NCI-H1092 (cell line): ENCODE data around the gene GALNT11.
"Not testable (repeated sequence)": the region's sequence is repeated elsewhere in the genome, so short reads cannot be mapped to it uniquely, and the experiment has no call there.

Experiments used
- DNase-seq: peaks from one replicate; lab custom pipeline; 2025; lab: John Stamatoyannopoulos, UW

Gene GALNT11

GRCh38 chr7:152027491-152028365 is 2.3 kb downstream of the GALNT11 start:
- DNase-seq, result not testable (repeated sequence)

DNA sequence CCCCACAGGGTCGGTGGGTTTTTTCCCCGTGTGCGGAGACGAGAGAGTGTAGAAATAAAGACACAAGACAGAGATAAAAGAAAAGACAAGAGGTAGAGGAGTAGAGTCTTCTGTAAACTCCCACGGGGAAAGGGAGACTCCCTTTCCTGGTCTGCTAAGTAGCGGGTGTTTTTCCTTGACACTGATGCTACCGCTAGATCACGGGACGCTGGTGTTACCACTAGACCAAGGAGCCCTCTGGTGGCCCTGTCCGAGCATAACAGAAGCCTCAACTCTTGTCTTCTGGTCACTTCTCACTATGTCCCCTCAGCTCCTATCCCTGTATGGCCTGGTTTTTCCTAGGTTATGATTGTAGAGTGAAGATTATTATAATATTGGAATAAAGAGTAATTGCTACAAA is 4.6 kb downstream of the GALNT11 start:
- peak; percentile 7 for DNase-seq

GRCh38 chr7:152030639-152031038 is 5.2 kb downstream of the GALNT11 start:
- DNase-seq, result not testable (repeated sequence)

GRCh38 chr7:152035817-152036216 is 10.3 kb downstream of the GALNT11 start:
- no peak for DNase-seq

DNA sequence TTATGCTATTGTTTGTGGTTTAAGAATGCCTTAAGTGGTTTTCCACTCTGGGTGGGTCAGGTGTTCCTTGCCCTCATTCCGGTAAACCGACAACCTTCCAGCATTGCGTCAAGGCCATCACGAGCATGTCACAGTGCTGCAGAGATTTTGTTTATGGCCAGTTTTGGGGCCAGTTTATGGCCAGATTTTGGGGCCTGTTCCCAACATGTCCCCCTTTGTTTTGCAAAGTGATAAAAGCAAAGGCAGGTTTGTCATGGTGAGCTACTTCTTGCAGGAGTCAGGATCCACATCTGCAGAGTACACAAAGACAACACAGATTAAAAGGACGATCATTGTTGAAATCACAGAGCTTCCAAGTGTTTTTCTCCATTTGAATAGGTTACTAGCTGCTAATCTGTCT is 12.9 kb downstream of the GALNT11 start:
- DNase-seq, result not testable (repeated sequence)

- DNase-seq, result not testable (repeated sequence)
Observed at GRCh38 chr7:152043086-152043485, 17.6 kb downstream of the GALNT11 start.

- DNase-seq, result not testable (repeated sequence)
Observed at GRCh38 chr7:152044909-152045308, 19.4 kb downstream of the GALNT11 start.

DNA sequence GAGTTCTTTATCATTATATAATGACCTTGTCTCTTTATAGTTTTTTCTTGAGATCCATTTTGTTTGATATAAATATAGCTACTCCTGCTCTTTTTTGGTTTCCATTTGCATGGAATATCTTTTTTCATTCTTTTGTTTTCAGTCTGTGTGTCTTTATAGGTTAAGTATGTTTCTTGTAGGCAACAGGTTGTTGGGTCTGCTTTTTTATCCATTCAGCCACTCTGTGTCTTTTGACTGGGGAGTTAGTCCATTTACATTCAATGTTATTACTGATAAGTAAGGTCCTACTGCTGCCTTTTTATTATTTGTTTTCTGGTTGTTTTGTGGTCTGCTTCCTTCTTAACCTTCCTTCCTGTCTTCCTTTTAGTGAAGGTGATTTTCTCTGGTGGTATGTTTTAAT is 21.1 kb downstream of the GALNT11 start:
- no peak for DNase-seq

GRCh38 chr7:152048051-152048450 is 22.6 kb downstream of the GALNT11 start:
- no peak for DNase-seq

GRCh38 chr7:152050547-152050971 is 25.1 kb downstream of the GALNT11 start:
- no peak for DNase-seq

GRCh38 chr7:152051968-152052367 is 26.5 kb downstream of the GALNT11 start:
- no peak for DNase-seq

GRCh38 chr7:152052771-152053170 is 27.3 kb downstream of the GALNT11 start:
- no peak for DNase-seq

GRCh38 chr7:152054367-152055230 is 29.1 kb downstream of the GALNT11 start:
- DNase-seq, result no peak

- no peak for DNase-seq
Observed at GRCh38 chr7:152056621-152057274, 31.3 kb downstream of the GALNT11 start.

GRCh38 chr7:152059311-152059710 is 33.8 kb downstream of the GALNT11 start:
- no peak for DNase-seq

GRCh38 chr7:152061086-152061485 is 35.6 kb downstream of the GALNT11 start:
- DNase-seq, result not testable (repeated sequence)

DNA sequence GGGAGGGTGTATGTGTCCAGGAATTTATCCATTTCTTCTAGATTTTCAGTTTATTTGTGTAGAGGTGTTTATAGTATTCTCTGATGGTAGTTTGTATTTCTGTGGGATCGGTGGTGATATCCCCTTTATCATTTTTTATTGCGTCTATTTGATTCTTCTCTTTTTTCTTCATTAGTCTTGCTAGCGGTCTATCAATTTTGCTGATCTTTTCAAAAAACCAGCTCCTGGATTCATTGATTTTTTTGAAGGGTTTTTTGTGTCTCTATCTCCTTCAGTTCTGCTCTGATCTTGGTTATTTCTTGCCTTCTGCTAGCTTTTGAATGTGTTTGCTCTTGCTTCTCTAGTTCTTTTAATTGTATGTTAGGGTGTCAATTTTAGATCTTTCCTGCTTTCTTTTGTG is 37.7 kb downstream of the GALNT11 start:
- not testable (repeated sequence) for DNase-seq

- DNase-seq, result not testable (repeated sequence)
Observed at GRCh38 chr7:152063821-152064220, 38.3 kb downstream of the GALNT11 start.

DNA sequence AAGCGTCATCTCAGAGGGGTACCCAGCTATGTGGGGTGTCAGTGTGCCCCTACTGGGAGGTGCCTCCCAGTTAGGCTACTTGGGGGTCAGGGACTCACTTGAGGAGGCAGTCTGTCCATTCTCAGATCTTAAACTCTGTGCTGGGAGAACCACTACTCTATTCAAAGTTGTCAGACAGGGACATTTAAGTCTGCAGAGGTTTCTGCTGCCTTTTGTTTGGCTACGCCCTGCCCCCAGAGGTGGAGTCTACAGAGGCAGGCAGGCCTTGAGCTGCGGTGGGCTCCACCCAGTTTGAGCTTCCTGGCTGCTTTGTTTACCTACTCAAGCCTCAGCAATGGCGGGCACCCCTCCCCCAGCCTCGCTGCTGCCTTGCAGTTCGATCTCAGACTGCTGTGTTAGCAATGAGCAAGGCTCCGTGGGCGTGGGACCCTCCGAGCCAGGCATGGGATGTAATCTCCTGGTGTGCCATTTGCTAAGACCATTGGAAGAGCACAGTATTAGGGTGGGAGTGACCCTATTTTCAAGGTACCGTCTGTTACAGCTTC is 40.4 kb downstream of the GALNT11 start:
- not testable (repeated sequence) for DNase-seq

DNA sequence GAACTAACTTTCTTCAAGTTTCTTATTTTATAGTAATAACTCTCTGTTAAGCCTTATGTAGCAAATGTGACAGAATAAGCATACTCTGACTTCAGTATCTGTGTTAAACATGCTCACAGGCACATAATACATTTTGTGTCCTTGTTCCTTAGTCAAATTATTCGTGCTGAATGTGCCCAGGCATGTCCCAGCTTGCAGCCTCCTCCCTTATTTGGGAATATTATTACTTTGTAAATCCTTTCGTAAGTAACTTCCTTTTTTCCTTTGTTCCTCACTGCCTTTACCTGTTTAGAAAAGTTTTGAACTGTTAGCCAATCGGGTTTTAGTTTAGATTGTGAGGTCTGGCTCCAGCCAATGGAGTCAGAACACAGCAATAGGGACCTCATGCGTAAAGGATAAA is 46.9 kb downstream of the GALNT11 start:
- DNase-seq, result no peak

DNA sequence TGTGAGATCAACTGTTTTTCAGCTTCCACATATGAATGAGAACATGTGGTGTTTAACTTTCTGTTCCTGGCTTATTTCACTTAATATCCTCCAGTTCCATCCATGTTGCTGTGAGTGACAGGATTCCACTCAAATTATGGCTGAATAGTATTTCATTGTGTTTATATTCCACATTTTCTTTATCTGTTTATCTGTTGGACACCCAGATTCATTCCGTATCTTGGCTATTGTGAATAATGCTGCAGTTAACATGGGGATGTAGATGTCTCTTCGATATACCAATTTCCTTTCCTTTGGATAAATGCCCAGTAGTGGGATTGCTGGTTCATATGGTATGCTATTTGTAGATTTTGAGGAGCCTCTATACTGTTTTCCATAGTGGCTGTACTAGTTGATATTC is 47.9 kb downstream of the GALNT11 start:
- DNase-seq, result no peak

DNA sequence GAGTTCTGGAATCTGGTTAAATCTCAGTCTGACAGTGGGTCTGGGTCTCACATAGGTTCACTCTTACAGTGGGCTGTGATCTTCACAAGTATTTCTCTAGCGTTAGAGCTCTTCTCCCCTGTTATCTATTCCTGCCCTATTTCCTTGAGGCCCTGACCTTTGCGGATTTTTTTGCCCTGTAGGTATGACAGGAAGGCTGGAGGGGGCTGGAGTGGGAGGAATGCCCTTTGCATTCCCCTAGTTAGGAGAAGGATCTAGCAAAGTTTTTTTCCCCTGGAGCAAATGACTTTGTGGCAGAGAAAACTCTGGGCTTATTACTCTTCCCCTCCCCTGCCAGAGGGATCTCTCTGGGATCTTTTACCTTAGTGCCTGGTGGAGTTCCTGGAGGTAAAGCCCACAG is 49.2 kb downstream of the GALNT11 start:
- no peak for DNase-seq
